SH-SY5Y (cell line): ENCODE results near the gene FBXO15.

Experiments
- GATA2 ChIP-seq: IDR thresholded peaks from 2 replicates; pipeline ENCODE4 v1.6.1; 2011; ENCODE audit warnings: mild to moderate bottlenecking, low read depth, low read length
- GATA3 ChIP-seq: IDR thresholded peaks from 2 replicates; pipeline ENCODE4 v1.6.1; 2011; ENCODE audit warnings: low read depth, mild to moderate bottlenecking, low read length, moderate library complexity

DNA sequence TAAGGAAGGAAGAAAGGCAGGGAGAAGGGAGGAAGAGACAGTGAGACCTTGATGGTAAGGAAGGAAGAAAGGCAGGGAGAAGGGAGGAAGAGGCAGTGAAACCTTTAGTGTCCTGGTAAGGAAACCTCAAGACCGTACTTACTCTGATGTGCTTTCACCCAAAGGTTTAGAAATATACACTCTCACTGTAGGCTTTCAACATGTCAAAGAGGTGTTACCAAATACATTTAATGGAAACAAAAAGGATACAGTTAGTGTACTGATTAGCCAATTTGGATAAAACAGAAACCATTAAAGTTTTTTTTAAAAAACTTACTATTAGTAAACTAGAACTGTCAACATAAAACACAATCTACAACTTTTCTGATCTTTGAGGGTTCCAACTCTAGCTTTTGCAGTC lies 7.1 kb downstream of the FBXO15 start:
- TF ChIP-seq GATA3 (no peak), GATA2 (no peak)
